ENCODE data around the gene KCTD7.

- TF ChIP-seq CTCF (conservative IDR thresholded peaks at IDR 0.05 in 1 of 2, IDR thresholded peaks at IDR 0.05 in 1 of 2; ENCODE audit: low read depth in 1 of 2, low read length in 2 of 2) (no peak), EZH2 (IDR thresholded peaks at IDR 0.05; ENCODE audit: low read length, missing control alignments) (no peak)
Measured at GRCh38 chr7:66668677-66669076, 40.0 kb downstream of the KCTD7 start.
